ENCODE results near the gene P2RX1.

- 0 out of 2 replicates have a peak, but pooled peaks have one; percentile 26 for TF ChIP-seq POLR2AphosphoS5 (IDR thresholded peaks at IDR 0.05; ENCODE audit: low read depth, low read length)
- TF ChIP-seq, protein P1, sequence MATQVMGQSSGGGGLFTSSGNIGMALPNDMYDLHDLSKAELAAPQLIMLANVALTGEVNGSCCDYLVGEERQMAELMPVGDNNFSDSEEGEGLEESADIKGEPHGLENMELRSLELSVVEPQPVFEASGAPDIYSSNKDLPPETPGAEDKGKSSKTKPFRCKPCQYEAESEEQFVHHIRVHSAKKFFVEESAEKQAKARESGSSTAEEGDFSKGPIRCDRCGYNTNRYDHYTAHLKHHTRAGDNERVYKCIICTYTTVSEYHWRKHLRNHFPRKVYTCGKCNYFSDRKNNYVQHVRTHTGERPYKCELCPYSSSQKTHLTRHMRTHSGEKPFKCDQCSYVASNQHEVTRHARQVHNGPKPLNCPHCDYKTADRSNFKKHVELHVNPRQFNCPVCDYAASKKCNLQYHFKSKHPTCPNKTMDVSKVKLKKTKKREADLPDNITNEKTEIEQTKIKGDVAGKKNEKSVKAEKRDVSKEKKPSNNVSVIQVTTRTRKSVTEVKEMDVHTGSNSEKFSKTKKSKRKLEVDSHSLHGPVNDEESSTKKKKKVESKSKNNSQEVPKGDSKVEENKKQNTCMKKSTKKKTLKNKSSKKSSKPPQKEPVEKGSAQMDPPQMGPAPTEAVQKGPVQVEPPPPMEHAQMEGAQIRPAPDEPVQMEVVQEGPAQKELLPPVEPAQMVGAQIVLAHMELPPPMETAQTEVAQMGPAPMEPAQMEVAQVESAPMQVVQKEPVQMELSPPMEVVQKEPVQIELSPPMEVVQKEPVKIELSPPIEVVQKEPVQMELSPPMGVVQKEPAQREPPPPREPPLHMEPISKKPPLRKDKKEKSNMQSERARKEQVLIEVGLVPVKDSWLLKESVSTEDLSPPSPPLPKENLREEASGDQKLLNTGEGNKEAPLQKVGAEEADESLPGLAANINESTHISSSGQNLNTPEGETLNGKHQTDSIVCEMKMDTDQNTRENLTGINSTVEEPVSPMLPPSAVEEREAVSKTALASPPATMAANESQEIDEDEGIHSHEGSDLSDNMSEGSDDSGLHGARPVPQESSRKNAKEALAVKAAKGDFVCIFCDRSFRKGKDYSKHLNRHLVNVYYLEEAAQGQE (IDR thresholded peaks at IDR 0.05; ENCODE audit: insufficient read depth in 1 of 2, low read depth in 2 of 2, low read length in 2 of 2), result no peak
Observed at GRCh38 chr17:3893003-3893719, 23.1 kb downstream of the P2RX1 start, which contains the start of gene CAMKK1.
